Activated CD4-positive, alpha-beta T cell treated with anti-CD3 and anti-CD28 coated beads, Interleukin-2, amount 50 U/mL, for 1 hour (primary cell): Measurements from ENCODE around the gene ELP4.

Experiments used
- DNase-seq: peaks from one replicate; pipeline ENCODE4 v3.0.0-alpha.2; 2020

Gene ELP4

GRCh38 chr11:31827455-31828206, 318.1 kb downstream of the ELP4 start:
- no peak for DNase-seq

DNA sequence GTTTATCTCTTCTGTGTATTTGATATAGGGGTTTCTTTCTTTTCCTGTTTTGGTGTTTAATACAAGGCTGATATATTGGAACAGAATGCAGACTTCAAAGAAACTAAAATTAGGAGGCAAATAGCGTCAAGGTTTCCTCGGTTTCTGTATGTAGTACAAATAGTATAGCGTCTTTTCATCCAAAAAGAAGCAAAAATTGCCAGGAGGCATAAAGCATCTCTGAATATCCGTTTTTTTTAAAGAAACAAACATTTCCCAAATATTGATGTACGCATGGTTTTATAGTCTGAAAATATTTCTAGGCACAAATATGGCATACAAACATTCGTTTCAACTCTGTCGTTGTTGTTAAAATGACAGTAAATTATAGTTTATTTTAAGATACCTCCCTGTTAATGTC, 318.6 kb downstream of the ELP4 start:
- DNase-seq = no peak

DNA sequence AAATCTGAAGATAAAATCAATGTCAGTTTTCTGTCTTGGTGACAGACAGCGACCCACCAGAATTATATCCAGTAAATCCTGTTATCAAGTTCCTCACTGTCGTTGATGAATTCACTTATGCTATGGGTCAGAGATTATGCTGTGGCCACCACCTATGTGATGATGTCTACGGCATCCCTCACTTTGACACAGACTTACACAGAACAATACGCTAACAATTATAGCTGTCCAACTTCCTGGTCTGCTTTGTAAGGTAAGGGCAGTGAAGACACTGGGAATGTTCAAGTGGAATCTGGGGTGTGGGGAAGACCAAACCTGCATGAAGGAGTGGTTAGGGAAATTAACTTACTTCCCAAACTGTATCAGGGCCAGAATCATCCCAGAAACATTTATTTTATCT, 320.8 kb downstream of the ELP4 start:
- no peak for DNase-seq

DNA sequence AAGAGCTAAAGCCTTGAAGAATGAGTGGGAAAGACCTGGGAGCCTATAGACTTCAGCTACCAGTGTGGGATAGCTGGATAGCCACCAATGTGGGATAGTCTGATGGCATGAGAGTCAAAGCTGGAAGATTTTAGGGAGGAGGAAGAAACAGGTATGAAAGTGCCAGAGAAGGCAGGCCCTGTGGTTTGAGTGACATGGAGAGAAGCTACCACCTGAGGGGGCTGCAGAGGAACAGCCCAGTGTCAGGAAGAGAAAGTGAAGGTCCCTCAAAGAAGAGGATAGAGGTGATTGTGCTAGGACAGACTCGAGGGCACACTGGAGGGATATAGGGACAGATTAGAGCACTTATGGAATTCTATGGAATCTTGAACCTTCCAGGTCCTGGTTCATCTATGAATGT, 324.7 kb downstream of the ELP4 start:
- DNase-seq = no peak
